HCT116 (cell line): Measurements from ENCODE around the gene LIX1.

ENCODE experiments used
- EGR1 ChIP-seq: IDR thresholded peaks from 2 replicates; pipeline ENCODE4 v1.6.1; 2012; ENCODE audit warnings: low read depth
- EZH2 ChIP-seq: fragments of 200-600 bp; sonication (generic); IDR thresholded peaks from 2 replicates; pipeline ENCODE4 v1.6.1; 2017; ENCODE audit warnings: antibody characterized with exemption, mixed run types
- EZH2phosphoT487 ChIP-seq: fragments of 200-600 bp; IDR thresholded peaks from 2 replicates; pipeline ENCODE4 v1.6.1; 2018; ENCODE audit warnings: antibody characterized with exemption, borderline replicate concordance
- FOSL1 ChIP-seq: IDR thresholded peaks from 2 replicates; pipeline ENCODE4 v1.6.1; 2012; ENCODE audit warnings: low read depth
- JUND ChIP-seq: IDR thresholded peaks from 2 replicates; pipeline ENCODE4 v1.6.1; 2012
- RAD21 ChIP-seq: IDR thresholded peaks from 2 replicates; pipeline ENCODE4 v1.6.1; 2012; ENCODE audit warnings: low read depth, mild to moderate bottlenecking
- SIN3A ChIP-seq: IDR thresholded peaks from 2 replicates; pipeline ENCODE4 v1.6.1; 2012; ENCODE audit warnings: low read depth
- SRF ChIP-seq: IDR thresholded peaks from 2 replicates; pipeline ENCODE4 v1.6.1; 2012; ENCODE audit warnings: low read depth
- YY1 ChIP-seq: IDR thresholded peaks from 2 replicates; pipeline ENCODE4 v1.6.1; 2011; ENCODE audit warnings: low read length, low read depth, moderate library complexity, mild to moderate bottlenecking; ENCODE audit not compliant: insufficient replicate concordance; ENCODE audit errors: extremely low read depth
- ZFX ChIP-seq: fragments of 450-650 bp; IDR thresholded peaks from 2 replicates; pipeline ENCODE4 v1.6.1; 2017
- TF ChIP-seq, protein P1 (sequence below), 3 experiments: fragments of 200-600 bp in 1 of 3; sonication (generic) in 1 of 3; IDR thresholded peaks in 2 of 3; conservative IDR thresholded peaks in 1 of 3; 2 replicates each; pipeline ENCODE4 v1.5.1; 2012 to 2017; ENCODE audit warnings: low read depth in 2 of 3, low read length in 2 of 3, antibody characterized with exemption in 1 of 3, borderline replicate concordance in 1 of 3, control low read depth in 1 of 3, mild to moderate bottlenecking in 1 of 3, mixed read lengths in 1 of 3, mixed run types in 1 of 3, moderate library complexity in 1 of 3; ENCODE audit not compliant: insufficient read depth in 1 of 3
- TF ChIP-seq, protein P2 (sequence below): IDR thresholded peaks from 2 replicates; pipeline ENCODE4 v1.6.1; 2012; ENCODE audit warnings: low read depth

DNA sequence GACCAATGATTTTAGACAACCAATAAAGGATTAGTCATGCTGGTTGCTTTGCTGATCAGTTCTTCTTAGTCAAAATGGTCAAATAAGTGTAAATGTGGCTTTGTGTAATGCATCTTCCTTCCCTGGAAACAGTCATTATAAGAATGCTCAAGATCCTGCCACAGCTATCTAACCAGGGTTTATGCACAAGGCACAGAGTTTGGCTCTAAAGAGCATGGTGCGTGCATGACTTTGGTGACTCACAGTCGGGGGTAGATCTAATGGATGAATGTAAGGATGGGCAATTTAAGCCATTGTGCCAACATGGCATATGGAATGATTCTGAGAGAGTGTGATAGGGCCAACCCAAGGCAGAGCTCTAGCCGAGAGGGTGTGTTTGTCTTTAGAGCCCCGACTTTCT lies 6.5 kb downstream of the LIX1 start:
- TF ChIP-seq EZH2 (no peak), FOSL1 (no peak), EGR1 (no peak), ZFX (no peak), RAD21 (no peak), JUND (no peak), SIN3A (no peak), YY1 (no peak), EZH2phosphoT487 (no peak), SRF (no peak)
- TF ChIP-seq, protein P1, sequence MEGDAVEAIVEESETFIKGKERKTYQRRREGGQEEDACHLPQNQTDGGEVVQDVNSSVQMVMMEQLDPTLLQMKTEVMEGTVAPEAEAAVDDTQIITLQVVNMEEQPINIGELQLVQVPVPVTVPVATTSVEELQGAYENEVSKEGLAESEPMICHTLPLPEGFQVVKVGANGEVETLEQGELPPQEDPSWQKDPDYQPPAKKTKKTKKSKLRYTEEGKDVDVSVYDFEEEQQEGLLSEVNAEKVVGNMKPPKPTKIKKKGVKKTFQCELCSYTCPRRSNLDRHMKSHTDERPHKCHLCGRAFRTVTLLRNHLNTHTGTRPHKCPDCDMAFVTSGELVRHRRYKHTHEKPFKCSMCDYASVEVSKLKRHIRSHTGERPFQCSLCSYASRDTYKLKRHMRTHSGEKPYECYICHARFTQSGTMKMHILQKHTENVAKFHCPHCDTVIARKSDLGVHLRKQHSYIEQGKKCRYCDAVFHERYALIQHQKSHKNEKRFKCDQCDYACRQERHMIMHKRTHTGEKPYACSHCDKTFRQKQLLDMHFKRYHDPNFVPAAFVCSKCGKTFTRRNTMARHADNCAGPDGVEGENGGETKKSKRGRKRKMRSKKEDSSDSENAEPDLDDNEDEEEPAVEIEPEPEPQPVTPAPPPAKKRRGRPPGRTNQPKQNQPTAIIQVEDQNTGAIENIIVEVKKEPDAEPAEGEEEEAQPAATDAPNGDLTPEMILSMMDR (IDR thresholded peaks at IDR 0.05 in 2 of 3, conservative IDR thresholded peaks at IDR 0.05 in 1 of 3; ENCODE audit: borderline replicate concordance in 1 of 3, insufficient read depth in 1 of 3, low read depth in 2 of 3, low read length in 2 of 3) = no peak
- TF ChIP-seq, protein P2, sequence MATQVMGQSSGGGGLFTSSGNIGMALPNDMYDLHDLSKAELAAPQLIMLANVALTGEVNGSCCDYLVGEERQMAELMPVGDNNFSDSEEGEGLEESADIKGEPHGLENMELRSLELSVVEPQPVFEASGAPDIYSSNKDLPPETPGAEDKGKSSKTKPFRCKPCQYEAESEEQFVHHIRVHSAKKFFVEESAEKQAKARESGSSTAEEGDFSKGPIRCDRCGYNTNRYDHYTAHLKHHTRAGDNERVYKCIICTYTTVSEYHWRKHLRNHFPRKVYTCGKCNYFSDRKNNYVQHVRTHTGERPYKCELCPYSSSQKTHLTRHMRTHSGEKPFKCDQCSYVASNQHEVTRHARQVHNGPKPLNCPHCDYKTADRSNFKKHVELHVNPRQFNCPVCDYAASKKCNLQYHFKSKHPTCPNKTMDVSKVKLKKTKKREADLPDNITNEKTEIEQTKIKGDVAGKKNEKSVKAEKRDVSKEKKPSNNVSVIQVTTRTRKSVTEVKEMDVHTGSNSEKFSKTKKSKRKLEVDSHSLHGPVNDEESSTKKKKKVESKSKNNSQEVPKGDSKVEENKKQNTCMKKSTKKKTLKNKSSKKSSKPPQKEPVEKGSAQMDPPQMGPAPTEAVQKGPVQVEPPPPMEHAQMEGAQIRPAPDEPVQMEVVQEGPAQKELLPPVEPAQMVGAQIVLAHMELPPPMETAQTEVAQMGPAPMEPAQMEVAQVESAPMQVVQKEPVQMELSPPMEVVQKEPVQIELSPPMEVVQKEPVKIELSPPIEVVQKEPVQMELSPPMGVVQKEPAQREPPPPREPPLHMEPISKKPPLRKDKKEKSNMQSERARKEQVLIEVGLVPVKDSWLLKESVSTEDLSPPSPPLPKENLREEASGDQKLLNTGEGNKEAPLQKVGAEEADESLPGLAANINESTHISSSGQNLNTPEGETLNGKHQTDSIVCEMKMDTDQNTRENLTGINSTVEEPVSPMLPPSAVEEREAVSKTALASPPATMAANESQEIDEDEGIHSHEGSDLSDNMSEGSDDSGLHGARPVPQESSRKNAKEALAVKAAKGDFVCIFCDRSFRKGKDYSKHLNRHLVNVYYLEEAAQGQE = no peak
